Glutamatergic neuron (in vitro differentiated cells): ENCODE results near the gene ARL8B. TPM values are rescaled to one million over a fixed set of nuclear protein-coding genes. Genes with fewer than 3 reads are reported as not detected.

Experiments
- DNase-seq: peaks from one replicate; pipeline ENCODE4 v3.0.0; 2022
- H3K27ac Mint-ChIP-seq: one replicate; pipeline ENCODE4 v1.8.0; 2020; ENCODE audit warnings: mild to moderate bottlenecking, mixed read lengths, inconsistent platforms; ENCODE audit not compliant: unreplicated experiment
- H3K27me3 Mint-ChIP-seq: one replicate; pipeline ENCODE4 v1.8.0; 2020; ENCODE audit warnings: mild to moderate bottlenecking, moderate library complexity, mixed read lengths, inconsistent platforms; ENCODE audit not compliant: unreplicated experiment
- H3K36me3 Mint-ChIP-seq: one replicate; pipeline ENCODE4 v1.8.0; 2020; ENCODE audit warnings: mild to moderate bottlenecking, mixed read lengths, inconsistent platforms; ENCODE audit not compliant: unreplicated experiment
- H3K4me1 Mint-ChIP-seq: one replicate; pipeline ENCODE4 v1.8.0; 2020; ENCODE audit warnings: mild to moderate bottlenecking, low read depth, mixed read lengths, inconsistent platforms; ENCODE audit not compliant: unreplicated experiment
- H3K4me3 Mint-ChIP-seq: one replicate; pipeline ENCODE4 v1.8.0; 2020; ENCODE audit warnings: mild to moderate bottlenecking, mixed read lengths, inconsistent platforms; ENCODE audit not compliant: unreplicated experiment
- H3K9me3 Mint-ChIP-seq: one replicate; pipeline ENCODE4 v1.8.0; 2020; ENCODE audit warnings: mild to moderate bottlenecking, moderate library complexity, mixed read lengths, inconsistent platforms; ENCODE audit not compliant: unreplicated experiment
- total RNA-seq: library from RNA; stranded (reverse); fragmentation: NEBNext Ultra II Directional; extraction: Animal tissue kit (Norgen Biotek cat#: 25700); gene quantifications from one replicate; pipeline ENCODE4 v1.2.1, GENCODE V29; 2021; ENCODE audit not compliant: unreplicated experiment
- TF ChIP-seq, protein P1 (sequence below): fragments of 200-600 bp; sonication (generic); IDR thresholded peaks from one replicate; pipeline ENCODE4 v1.5.0; 2021; ENCODE audit not compliant: partially characterized antibody, unreplicated experiment

Gene ARL8B
- total RNA-seq, 1 donor from 2014 or later: 33.9 TPM

DNA sequence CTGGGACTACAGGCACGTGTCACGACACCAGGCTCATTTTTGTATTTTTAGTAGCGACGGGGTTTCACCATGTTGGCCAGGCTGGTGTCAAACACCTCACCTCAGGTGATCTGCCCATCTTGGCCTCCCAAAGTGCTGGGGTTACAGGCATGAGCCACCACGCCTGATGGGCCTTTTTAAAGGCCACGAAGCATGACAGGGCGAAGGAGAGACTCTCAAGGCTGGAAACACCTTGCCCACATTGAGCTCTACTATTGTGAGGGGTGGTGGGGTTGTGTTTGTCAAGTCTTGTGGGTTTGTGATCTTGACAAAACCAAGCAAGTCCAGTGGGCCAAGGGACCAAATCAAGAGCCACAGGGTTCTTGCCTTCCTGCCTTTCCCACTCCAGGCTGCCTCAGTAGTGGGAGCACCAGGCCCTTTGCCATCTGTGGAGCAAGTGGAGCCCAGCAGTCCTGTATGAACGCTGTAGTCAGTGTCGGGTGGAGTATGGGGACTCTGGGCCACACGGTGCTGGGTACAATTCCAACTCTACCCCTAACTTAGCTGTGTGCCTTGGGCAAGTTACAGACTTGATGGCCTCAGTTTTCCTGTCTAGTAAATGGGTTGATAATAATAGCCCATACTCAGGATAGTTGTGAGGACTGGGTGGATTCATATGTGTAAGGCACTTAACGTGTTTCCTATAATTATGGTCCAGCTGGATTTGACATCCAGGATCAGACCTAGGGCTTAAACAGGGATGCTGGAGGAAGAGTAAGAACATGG is 98.8 kb downstream of the ARL8B start:
- Mint-ChIP-seq H3K9me3 (peaks cover 2% of the 10 kb centered on the region), H3K27ac (no peak overlapping the region), H3K27me3 (no peaks in the 10 kb centered on the region), H3K4me3 (no peak overlapping the region), H3K36me3 (no peaks in the 10 kb centered on the region), H3K4me1 (no peaks in the 10 kb centered on the region)
- TF ChIP-seq, protein P1, sequence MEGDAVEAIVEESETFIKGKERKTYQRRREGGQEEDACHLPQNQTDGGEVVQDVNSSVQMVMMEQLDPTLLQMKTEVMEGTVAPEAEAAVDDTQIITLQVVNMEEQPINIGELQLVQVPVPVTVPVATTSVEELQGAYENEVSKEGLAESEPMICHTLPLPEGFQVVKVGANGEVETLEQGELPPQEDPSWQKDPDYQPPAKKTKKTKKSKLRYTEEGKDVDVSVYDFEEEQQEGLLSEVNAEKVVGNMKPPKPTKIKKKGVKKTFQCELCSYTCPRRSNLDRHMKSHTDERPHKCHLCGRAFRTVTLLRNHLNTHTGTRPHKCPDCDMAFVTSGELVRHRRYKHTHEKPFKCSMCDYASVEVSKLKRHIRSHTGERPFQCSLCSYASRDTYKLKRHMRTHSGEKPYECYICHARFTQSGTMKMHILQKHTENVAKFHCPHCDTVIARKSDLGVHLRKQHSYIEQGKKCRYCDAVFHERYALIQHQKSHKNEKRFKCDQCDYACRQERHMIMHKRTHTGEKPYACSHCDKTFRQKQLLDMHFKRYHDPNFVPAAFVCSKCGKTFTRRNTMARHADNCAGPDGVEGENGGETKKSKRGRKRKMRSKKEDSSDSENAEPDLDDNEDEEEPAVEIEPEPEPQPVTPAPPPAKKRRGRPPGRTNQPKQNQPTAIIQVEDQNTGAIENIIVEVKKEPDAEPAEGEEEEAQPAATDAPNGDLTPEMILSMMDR: no peak
- no peak for DNase-seq

DNA sequence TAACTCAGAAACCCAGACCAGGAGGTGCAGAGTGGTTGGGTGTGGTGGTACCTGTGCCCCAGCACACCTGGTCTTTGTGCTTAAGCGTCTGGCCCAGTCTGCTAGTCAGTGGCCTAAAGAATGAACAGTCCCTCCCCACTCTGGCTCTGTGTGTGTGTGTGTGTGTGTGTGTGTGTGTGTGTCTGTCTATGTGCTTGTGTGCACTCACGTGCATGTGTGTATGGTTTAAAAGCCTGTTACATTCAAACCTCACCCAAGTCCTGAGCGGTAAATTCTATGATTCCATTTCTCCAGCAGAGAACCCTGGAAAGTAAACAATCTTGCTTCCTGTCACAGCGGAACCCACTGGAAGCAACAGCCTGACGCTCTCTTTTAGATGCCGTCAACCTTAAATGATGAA is 99.6 kb downstream of the ARL8B start:
- no peak overlapping the region for H3K27ac Mint-ChIP-seq
- TF ChIP-seq, protein P1: no peak
- DNase-seq: no peak
- no peaks in the 10 kb centered on the region for H3K36me3 Mint-ChIP-seq
- H3K4me1 Mint-ChIP-seq: no peaks in the 10 kb centered on the region
- H3K9me3 Mint-ChIP-seq: peaks cover 4% of the 10 kb centered on the region
- no peaks in the 10 kb centered on the region for H3K27me3 Mint-ChIP-seq
- H3K4me3 Mint-ChIP-seq: no peak overlapping the region

DNA sequence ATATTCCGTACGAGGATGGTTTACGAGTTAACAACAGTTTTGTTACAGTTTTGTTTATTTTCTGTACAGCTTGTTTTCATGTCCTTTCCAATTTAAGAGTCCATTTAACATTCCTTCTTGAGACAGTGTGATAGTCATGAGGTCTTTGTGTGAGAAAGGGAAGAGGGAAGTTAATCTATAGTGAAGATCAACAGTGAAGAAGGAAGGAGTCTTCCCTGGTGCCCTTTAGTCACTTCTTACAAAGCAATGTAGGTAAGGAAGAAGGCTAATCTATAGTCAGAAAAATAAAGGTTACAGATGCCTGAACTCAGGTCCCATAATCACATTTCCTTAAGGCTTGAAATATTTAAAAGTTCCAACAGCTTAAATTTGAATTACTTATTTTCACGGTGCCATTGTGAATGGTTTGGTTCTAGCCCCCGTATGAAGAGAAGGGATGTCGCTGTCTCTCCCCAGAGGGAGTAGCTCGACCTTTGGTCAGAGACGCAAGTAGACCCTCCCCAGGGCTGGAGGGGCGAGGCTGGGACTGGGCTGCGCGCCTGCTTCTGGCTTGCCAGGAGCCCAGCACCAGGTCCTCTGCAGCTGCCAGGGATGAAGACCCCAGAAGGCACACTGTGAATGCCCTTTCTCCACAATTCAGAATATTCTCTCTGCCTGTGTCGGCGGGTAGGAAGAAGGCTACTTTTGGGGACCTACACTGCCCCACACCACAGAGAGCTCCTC is 100.4 kb downstream of the ARL8B start:
- DNase-seq: no peak
- no peaks in the 10 kb centered on the region for H3K36me3 Mint-ChIP-seq
- TF ChIP-seq, protein P1: no peak
- peaks cover 4% of the 10 kb centered on the region for H3K9me3 Mint-ChIP-seq
- no peak overlapping the region for H3K27ac Mint-ChIP-seq
- H3K4me3 Mint-ChIP-seq: no peak overlapping the region
- H3K27me3 Mint-ChIP-seq: no peaks in the 10 kb centered on the region
- no peaks in the 10 kb centered on the region for H3K4me1 Mint-ChIP-seq

DNA sequence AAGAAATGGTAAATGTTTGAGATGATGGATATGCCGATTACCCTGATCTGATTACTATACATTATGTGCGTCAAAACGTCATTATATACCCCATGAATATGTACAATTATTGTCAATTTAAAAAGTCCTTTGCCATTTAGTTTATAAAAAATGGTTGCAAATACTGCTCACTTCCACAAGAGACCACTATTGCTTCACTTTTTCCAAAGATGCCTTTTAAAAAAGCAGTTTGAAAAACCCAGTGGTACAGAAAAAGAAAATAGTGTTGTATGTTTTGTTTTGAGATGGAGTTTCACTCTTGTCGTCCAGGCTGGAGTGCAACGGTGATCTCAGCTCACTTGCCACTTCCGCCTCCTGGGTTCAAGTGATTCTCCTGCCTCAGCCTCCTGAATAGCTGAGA is 104.7 kb downstream of the ARL8B start:
- Mint-ChIP-seq H3K27ac (no peak overlapping the region), H3K4me1 (peaks cover 2% of the 10 kb centered on the region), H3K36me3 (no peaks in the 10 kb centered on the region), H3K9me3 (peaks cover 6% of the 10 kb centered on the region), H3K4me3 (no peak overlapping the region), H3K27me3 (peaks cover 3% of the 10 kb centered on the region)
- DNase-seq: no peak
- TF ChIP-seq, protein P1: peak; percentile 15

DNA sequence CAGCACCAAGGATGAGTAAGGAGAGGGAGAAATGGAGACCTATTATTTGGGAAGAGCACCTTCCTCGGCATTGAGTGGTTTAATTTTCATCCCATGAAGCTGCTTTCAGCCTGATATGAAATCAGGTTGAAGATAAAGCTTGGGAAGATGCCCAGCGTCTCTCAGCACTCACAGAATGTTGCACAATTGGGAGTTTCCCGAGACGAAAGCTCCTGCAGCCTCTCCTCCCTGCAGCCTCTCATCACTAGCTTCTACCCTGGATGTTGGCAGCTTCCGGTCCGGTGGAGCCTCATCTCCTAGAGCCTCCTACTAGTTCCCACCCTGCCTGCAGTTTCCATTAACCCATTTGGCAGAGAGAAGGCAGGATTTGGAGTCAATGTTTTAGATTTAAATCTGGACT is 105.7 kb downstream of the ARL8B start:
- Mint-ChIP-seq H3K36me3 (no peaks in the 10 kb centered on the region), H3K4me3 (no peak overlapping the region), H3K27ac (no peak overlapping the region), H3K27me3 (peaks cover 4% of the 10 kb centered on the region), H3K4me1 (peaks cover 2% of the 10 kb centered on the region), H3K9me3 (peaks cover 6% of the 10 kb centered on the region)
- TF ChIP-seq, protein P1: no peak
- no peak for DNase-seq
